Measurements from ENCODE around the gene MMEL1. TPM values are rescaled to one million over a fixed set of nuclear protein-coding genes. Genes with fewer than 3 reads are reported as not detected.

Gene MMEL1
- total and polyA plus RNA-seq, 2 donors (not counting 1 experiment from before 2014, with no cell fraction given), result not detected

- Mint-ChIP-seq H3K9me3 (ENCODE audit: insufficient read depth) (peaks cover 11% of the 10 kb centered on the region), H3K4me3 (no peak overlapping the region), H3K27me3 (peaks cover 39% of the 10 kb centered on the region), H3K27ac (no peak overlapping the region), H3K4me1 (no peaks in the 10 kb centered on the region)
- Histone ChIP-seq H3K36me3 (replicated peaks in 1 of 2; ENCODE audit: control extremely low read depth in 1 of 2, control insufficient read depth in 1 of 2, extremely low read depth in 1 of 2, insufficient read depth in 2 of 2, low read length in 1 of 2) (no peaks in the 10 kb centered on the region), H3K9ac (ENCODE audit: low read length) (no peak overlapping the region), H3K4me1 (ENCODE audit: control insufficient read depth in 2 of 2, insufficient read depth in 2 of 2, low read length in 2 of 2) (no peaks in the 10 kb centered on the region), H3K27me3 (replicated peaks in 1 of 4; ENCODE audit: control extremely low read depth in 1 of 4, control insufficient read depth in 3 of 4, insufficient read depth in 4 of 4, low read length in 3 of 4) (peaks cover 0 to 27% (median 3%) of the 10 kb centered on the region in 4 experiments), H2AFZ (ENCODE audit: insufficient read depth, low read depth, low read length, poor library complexity, severe bottlenecking) (no peak overlapping the region), H3K4me3 (ENCODE audit: control extremely low read depth in 1 of 5, extremely low read depth in 1 of 5, insufficient read depth in 1 of 5, low read depth in 2 of 5, low read length in 4 of 5) (no peak overlapping the region), H3K4me2 (replicated peaks; ENCODE audit: low read depth, low read length, poor library complexity, severe bottlenecking) (no peak overlapping the region), H3K79me2 (ENCODE audit: control insufficient read depth, insufficient read depth, low read length) (no peaks in the 10 kb centered on the region), H3K9me3 (ENCODE audit: control extremely low read depth in 1 of 3, control insufficient read depth in 2 of 3, insufficient read depth in 1 of 3, low read length in 2 of 3) (peaks cover 4 to 27% (median 8%) of the 10 kb centered on the region in 3 donors), H3K27ac (ENCODE audit: low read length in 2 of 2) (no peak overlapping the region), H4K20me1 (ENCODE audit: control insufficient read depth, insufficient read depth, low read length, poor library complexity, severe bottlenecking) (no peaks in the 10 kb centered on the region)
- TF ChIP-seq EZH2 (IDR thresholded peaks at IDR 0.05; ENCODE audit: borderline replicate concordance, insufficient read depth, low read depth, low read length, poor library complexity, severe bottlenecking), result no peak
- TF ChIP-seq, protein P1, sequence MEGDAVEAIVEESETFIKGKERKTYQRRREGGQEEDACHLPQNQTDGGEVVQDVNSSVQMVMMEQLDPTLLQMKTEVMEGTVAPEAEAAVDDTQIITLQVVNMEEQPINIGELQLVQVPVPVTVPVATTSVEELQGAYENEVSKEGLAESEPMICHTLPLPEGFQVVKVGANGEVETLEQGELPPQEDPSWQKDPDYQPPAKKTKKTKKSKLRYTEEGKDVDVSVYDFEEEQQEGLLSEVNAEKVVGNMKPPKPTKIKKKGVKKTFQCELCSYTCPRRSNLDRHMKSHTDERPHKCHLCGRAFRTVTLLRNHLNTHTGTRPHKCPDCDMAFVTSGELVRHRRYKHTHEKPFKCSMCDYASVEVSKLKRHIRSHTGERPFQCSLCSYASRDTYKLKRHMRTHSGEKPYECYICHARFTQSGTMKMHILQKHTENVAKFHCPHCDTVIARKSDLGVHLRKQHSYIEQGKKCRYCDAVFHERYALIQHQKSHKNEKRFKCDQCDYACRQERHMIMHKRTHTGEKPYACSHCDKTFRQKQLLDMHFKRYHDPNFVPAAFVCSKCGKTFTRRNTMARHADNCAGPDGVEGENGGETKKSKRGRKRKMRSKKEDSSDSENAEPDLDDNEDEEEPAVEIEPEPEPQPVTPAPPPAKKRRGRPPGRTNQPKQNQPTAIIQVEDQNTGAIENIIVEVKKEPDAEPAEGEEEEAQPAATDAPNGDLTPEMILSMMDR (IDR thresholded peaks at IDR 0.05), result no peak
- ATAC-seq (ENCODE audit: low read depth) (no peak), DNase-seq (no peak)
- intact Hi-C loops (cut with micrococcal nuclease), result no loop called here
- ChIA-PET CTCF (no interaction called here), POLR2A (no interaction called here)
- 100% methylated on average over 1 of the region's 2 CpGs for WGBS (ENCODE audit: insufficient coverage)
These were observed 18.7 kb downstream of the MMEL1 start for GRCh38 chr1:2614145-2614544.

GRCh38 chr1:2612591-2613365 is 20.0 kb downstream of the MMEL1 start:
- H3K9ac ChIP-seq (ENCODE audit: low read length), result no peak overlapping the region
- peaks cover 0 to 27% (median 3%) of the 10 kb centered on the region in 4 experiments for H3K27me3 ChIP-seq (replicated peaks in 1 of 4; ENCODE audit: control extremely low read depth in 1 of 4, control insufficient read depth in 3 of 4, insufficient read depth in 4 of 4, low read length in 3 of 4)
- no peak overlapping the region for H3K27ac ChIP-seq (ENCODE audit: low read length in 2 of 2)
- Mint-ChIP-seq H3K4me1 (no peaks in the 10 kb centered on the region), H3K27me3 (peaks cover 32% of the 10 kb centered on the region), H3K4me3 (no peak overlapping the region), H3K9me3 (ENCODE audit: insufficient read depth) (peaks cover 15% of the 10 kb centered on the region), H3K27ac (no peak overlapping the region)
- H3K4me3 ChIP-seq (ENCODE audit: control extremely low read depth in 1 of 5, extremely low read depth in 1 of 5, insufficient read depth in 1 of 5, low read depth in 2 of 5, low read length in 4 of 5), result no peak overlapping the region
- POLR2A ChIA-PET, result no interaction called here
- peaks cover 4 to 27% (median 8%) of the 10 kb centered on the region in 3 donors for H3K9me3 ChIP-seq (ENCODE audit: control extremely low read depth in 1 of 3, control insufficient read depth in 2 of 3, insufficient read depth in 1 of 3, low read length in 2 of 3)
- H3K4me2 ChIP-seq (replicated peaks; ENCODE audit: low read depth, low read length, poor library complexity, severe bottlenecking), result no peak overlapping the region
- H2AFZ ChIP-seq (ENCODE audit: insufficient read depth, low read depth, low read length, poor library complexity, severe bottlenecking), result no peak overlapping the region
- TF ChIP-seq, protein P1 (IDR thresholded peaks at IDR 0.05), result no peak
- TF ChIP-seq EZH2 (IDR thresholded peaks at IDR 0.05; ENCODE audit: borderline replicate concordance, insufficient read depth, low read depth, low read length, poor library complexity, severe bottlenecking), result no peak
- H4K20me1 ChIP-seq (ENCODE audit: control insufficient read depth, insufficient read depth, low read length, poor library complexity, severe bottlenecking), result no peaks in the 10 kb centered on the region
- no peaks in the 10 kb centered on the region for H3K36me3 ChIP-seq (replicated peaks in 1 of 2; ENCODE audit: control extremely low read depth in 1 of 2, control insufficient read depth in 1 of 2, extremely low read depth in 1 of 2, insufficient read depth in 2 of 2, low read length in 1 of 2)
- intact Hi-C loops (cut with micrococcal nuclease), result no loop called here
- H3K4me1 ChIP-seq (ENCODE audit: control insufficient read depth in 2 of 2, insufficient read depth in 2 of 2, low read length in 2 of 2), result no peaks in the 10 kb centered on the region
- DNase-seq (no peak), ATAC-seq (ENCODE audit: low read depth) (no peak)
- CTCF ChIA-PET, result no interaction called here
- 84% methylated on average over 11 of the region's 11 CpGs for WGBS (ENCODE audit: insufficient coverage)
- H3K79me2 ChIP-seq (ENCODE audit: control insufficient read depth, insufficient read depth, low read length), result no peaks in the 10 kb centered on the region

All from B cell (primary cell).